Metanephros (tissue), 2 donors: Measurements from ENCODE around the gene TBC1D25. TPM values are rescaled to one million over a fixed set of nuclear protein-coding genes. Genes with fewer than 3 reads are reported as not detected.

ENCODE experiments used
- small RNA-seq: library from RNA; depleted of rRNA; stranded (forward); fragments of <200 nt; gene quantifications from one replicate; pipeline ENCODE3, GENCODE V24; 2014; ENCODE audit warnings: low replicate concordance
- total RNA-seq: library from RNA; depleted of rRNA; stranded (reverse); fragments of >200 nt; gene quantifications from one replicate; pipeline ENCODE4 v1.2.3, GENCODE V29; 2014

The TBC1D25 gene
- total RNA-seq: 8.5 TPM

DNA sequence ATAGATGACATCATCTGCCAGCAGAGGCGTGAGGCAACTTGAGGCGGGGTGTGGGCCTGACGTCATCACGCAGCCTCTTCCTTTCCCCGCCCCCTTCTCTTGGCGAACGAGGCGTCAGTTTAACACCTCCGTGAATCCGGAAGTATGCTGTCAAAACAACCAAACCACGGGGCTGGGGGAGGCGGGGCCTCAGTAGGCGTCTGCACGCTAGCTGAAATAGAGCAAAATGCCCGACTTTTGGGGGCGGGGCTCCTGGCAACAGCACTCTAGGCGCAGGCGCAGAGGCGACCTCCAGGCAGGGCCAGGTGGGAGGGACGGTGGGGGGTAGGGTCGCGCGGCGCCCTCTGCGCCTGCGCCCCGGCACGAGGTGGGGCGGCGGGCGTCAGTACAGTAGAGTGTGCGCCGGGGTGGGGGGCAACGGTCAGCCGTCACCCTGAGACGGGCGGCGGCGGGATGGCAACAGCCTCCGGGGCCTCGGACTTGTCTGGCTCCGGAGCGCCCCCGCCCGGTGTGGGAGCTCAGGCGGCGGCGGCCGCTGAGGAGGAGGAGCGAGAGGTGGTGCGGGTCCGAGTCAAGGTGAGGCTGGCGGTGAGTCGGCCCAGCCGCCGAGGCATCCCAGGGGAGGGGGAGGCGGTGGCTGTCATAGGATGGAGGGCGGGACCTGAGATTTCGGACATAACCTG, at the start of gene TBC1D25:
TBC1D25 (plus strand) TSS at position 370 of the 683 bp plus-strand sequence; CDS start at position 454, 84 bp downstream.

GRCh38 chrX:48508400-48509244, 30.9 kb upstream of the TBC1D25 start, which contains the start of gene PORCN:
TSS of gene PORCN (plus strand) at chrX:48508992. CDS start at chrX:48509821, 829 bp downstream.

DNA sequence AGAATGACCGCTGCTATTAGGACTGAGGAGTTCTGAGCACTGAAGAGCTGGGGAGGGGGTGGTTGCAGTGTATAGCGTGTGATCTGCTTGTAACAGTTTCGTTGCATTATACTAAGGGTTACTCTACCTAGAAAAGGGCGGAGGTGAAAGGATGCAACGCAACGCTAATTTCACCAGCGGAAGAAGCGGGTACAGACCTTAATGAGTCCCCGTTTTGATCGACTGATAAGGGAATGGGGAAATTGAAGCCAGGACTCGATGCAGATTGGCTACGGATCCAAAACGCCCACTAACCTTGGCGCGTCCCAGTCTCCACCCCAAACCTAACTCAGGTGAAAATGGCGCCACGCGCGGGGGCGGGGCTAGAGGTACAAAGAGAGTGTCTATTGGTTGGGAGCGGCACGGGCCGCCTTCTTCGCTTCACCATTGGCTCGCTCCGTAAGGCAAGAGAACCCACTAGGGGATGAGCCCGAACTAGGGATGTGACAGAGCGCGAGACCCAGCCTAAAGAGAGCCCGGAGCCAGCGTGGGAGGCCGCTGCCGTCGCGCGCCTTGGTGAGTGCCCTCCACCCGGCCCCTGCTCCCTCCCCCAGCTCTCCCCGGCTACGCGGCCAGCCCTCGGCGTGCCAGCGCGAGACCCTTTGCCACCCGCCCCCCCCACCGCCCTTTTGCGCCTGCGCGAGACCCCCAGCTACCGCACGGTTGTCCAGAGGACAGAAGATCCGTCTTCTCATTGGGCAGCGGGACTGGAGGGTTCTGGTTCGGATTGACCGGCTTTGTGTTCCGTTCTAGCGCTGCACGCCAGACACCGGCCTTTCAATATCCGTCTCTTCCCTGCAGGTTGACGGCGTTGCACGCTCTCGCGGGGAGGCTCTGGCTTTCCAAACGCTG, 17.9 kb upstream of the TBC1D25 start, which contains the start of gene EBP:
EBP (plus strand) TSS at position 456 of the 891 bp plus-strand sequence. CDS start 1,964 bp downstream, outside the sequence.

DNA sequence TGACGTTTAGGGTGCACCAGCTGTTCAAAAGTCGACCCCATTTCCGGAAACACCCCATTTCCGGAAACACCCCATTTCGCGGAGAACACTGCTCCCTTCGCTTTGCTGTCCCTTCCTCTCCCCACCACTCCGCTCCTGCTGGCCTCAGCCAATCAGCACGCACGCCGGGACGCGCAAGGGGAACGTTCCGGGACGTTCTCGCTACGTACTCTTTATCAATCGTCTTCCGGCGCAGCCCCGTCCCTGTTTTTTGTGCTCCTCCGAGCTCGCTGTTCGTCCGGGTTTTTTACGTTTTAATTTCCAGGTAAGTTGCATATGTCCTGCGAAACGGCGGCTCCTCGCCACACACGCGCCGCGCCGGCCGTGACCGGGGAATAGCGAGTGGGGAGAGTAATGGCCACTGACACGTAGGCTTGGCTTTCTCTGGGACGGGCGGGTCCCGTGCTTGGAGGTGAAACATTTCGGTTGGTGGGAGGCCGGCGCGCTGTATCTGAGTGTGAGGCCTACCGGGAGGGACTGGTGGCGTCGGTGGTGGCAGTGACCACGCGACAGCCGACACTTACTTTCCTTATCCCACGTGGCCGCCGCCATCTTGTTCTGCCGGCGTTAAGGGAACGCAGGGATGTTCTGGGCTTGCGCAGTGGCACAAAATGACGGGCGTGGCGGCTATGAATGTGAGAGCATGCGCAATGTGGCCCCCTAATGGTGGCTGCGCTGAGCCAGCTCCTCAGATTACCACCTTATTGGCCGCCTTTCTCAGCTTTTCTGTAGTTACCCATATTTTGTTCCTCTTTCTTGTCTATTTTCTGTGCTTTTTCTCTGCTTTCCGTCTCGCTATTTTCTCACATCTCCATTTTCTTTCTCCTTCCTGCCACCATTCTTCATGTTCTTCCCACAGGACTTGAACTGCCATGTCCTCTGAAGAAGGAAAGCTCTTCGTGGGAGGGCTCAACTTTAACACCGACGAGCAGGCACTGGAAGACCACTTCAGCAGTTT, 35.1 kb downstream of the TBC1D25 start, which contains the start of gene RBM3:
RBM3 (plus strand) TSS at position 215 of the 997 bp plus-strand sequence; CDS start at position 912, 697 bp downstream.

DNA sequence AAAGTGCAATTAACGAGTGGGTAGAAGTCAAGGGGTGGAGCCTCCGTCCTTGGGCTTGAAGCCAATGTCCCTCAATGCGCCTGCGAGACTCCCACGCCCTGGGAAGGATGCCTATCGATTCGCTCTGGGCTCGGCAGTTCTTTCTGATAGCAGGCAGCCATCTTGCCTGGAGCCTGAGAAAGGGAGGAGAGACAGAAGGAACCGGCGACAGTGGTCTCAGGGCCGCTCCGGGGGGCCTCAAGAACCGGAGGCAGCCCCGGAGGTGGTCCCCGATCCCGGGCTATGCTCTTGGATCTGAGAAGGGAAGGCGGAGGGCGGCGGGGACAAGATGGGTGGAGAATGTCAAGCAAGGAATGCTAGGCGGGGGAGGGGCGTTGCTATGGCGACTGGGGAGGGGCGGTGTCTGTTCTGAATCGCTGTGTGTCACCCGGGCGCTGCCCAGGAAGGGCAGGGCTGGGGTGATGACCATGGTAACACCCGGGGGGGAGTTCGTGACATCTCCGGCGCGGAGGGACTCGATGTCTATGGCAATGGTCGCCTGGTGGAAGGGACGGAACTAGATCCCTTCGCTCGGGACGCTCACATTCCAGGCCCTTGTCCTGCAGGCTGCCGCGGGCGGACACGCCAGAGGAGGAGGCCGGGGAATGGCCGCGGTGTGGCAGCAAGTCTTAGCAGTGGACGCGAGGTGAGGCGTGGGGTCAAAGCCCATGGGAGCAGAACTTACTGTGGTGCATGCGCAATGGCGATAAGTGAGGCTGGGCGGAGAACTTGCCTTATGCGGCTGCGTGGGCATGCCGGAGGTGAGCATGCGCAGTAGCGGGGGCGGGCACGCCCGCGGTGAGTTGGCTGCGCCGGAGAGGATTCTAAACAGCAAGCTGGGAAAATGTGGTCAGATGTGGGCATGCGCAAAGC, 58.1 kb downstream of the TBC1D25 start, which contains the start of gene WDR13:
WDR13 (plus strand) TSS at position 140 of the 912 bp plus-strand sequence; CDS start at position 645, 505 bp downstream.

Small RNAs within 50 kb of the gene (small RNA-seq; reads per million reads assigned to genes)
- gene MRPL32P1: not detected

Other genes starting within 250 kb of the TBC1D25 start
- gene SSX3, start 183.0 kb upstream of the TBC1D25 start, total RNA-seq: not detected
- gene SSX4, start 156.2 kb upstream of the TBC1D25 start, total RNA-seq: not detected
- not detected for gene SSX4B, start 127.8 kb upstream of the TBC1D25 start, total RNA-seq
- gene SLC38A5, start 69.5 kb upstream of the TBC1D25 start, total RNA-seq: 4.8 TPM
- 29.7 TPM for gene FTSJ1, start 63.5 kb upstream of the TBC1D25 start, total RNA-seq
- gene PORCN, start 30.7 kb upstream of the TBC1D25 start, total RNA-seq: 7.4 TPM
- 44.4 TPM for gene EBP, start 17.9 kb upstream of the TBC1D25 start, total RNA-seq
- gene RBM3, start 34.8 kb downstream of the TBC1D25 start, total RNA-seq: 138 TPM
- 115 TPM for gene WDR13, start 57.8 kb downstream of the TBC1D25 start, total RNA-seq
- gene WAS, start 144.1 kb downstream of the TBC1D25 start, total RNA-seq: 6.4 TPM
- 3.7 TPM for gene SUV39H1, start 157.0 kb downstream of the TBC1D25 start, total RNA-seq
- gene GLOD5, start 222.0 kb downstream of the TBC1D25 start, total RNA-seq: 0.76 TPM
- 0.58 TPM for gene GATA1, start 246.9 kb downstream of the TBC1D25 start, total RNA-seq